H9 (cell line): ENCODE data around the gene TSPAN9. TPM values are rescaled to one million over a fixed set of nuclear protein-coding genes. Genes with fewer than 3 reads are reported as not detected.

ENCODE experiments used
- DNase-seq: peaks from one replicate; pipeline ENCODE4 v3.0.0-alpha.2; 2017
- H2AFZ ChIP-seq: one replicate; pipeline ENCODE4 v1.6.1; 2013; ENCODE audit warnings: mild to moderate bottlenecking, low read length, control low read depth, moderate library complexity
- H2AK5ac ChIP-seq: 2 replicates; pipeline ENCODE4 v1.6.1; 2013; ENCODE audit warnings: low read length, control low read depth, mixed read lengths; ENCODE audit not compliant: insufficient read length
- H2BK120ac ChIP-seq: one replicate; pipeline ENCODE4 v1.6.1; 2013; ENCODE audit warnings: low read depth, mild to moderate bottlenecking, low read length, control low read depth, inconsistent platforms; ENCODE audit not compliant: poor library complexity, severe bottlenecking
- H2BK12ac ChIP-seq: 2 replicates; pipeline ENCODE4 v1.6.1; 2013; ENCODE audit warnings: low read length, control low read depth, mixed read lengths, low read depth; ENCODE audit not compliant: insufficient read length
- H2BK15ac ChIP-seq: 2 replicates; pipeline ENCODE4 v1.6.1; 2013; ENCODE audit warnings: low read depth, low read length, control low read depth
- H2BK20ac ChIP-seq: one replicate; pipeline ENCODE4 v1.6.1; 2013; ENCODE audit warnings: low read depth, mild to moderate bottlenecking, low read length, control low read depth, inconsistent platforms; ENCODE audit not compliant: poor library complexity, severe bottlenecking
- H2BK5ac ChIP-seq: 2 replicates; pipeline ENCODE4 v1.6.1; 2013; ENCODE audit warnings: low read length, control low read depth, mixed read lengths; ENCODE audit not compliant: insufficient read length
- H3K14ac ChIP-seq: 2 replicates; pipeline ENCODE4 v1.6.1; 2013; ENCODE audit warnings: low read length, control low read depth; ENCODE audit not compliant: insufficient read depth
- H3K18ac ChIP-seq: 2 replicates; pipeline ENCODE4 v1.6.1; 2013; ENCODE audit warnings: low read depth, mild to moderate bottlenecking, mixed read lengths, low read length, control low read depth; ENCODE audit not compliant: insufficient read length
- H3K23ac ChIP-seq: 2 replicates; pipeline ENCODE4 v1.6.1; 2013; ENCODE audit warnings: low read length, control low read depth, mixed read lengths, low read depth; ENCODE audit not compliant: insufficient read length
- H3K23me2 ChIP-seq: 2 replicates; pipeline ENCODE4 v1.6.1; 2013; ENCODE audit warnings: low read depth, mild to moderate bottlenecking, mixed read lengths, low read length, control low read depth; ENCODE audit not compliant: insufficient read length, poor library complexity, severe bottlenecking
- H3K27ac ChIP-seq: 2 replicates; pipeline ENCODE4 v1.5.1; 2013; ENCODE audit warnings: low read length, control low read depth, mixed read lengths, low read depth; ENCODE audit not compliant: insufficient read length
- H3K27me3 ChIP-seq: 2 replicates; pipeline ENCODE4 v1.6.1; 2013; ENCODE audit warnings: low read length, control low read depth, inconsistent platforms; ENCODE audit not compliant: insufficient read depth
- H3K4ac ChIP-seq: 2 replicates; pipeline ENCODE4 v1.6.1; 2013; ENCODE audit warnings: low read depth, mild to moderate bottlenecking, control low read depth, inconsistent platforms, low read length, moderate library complexity
- H3K4me1 ChIP-seq: 2 replicates; pipeline ENCODE4 v1.6.1; 2013; ENCODE audit warnings: low read length, control low read depth, inconsistent platforms; ENCODE audit not compliant: insufficient read depth
- H3K4me2 ChIP-seq: 2 replicates; pipeline ENCODE4 v1.6.1; 2013; ENCODE audit warnings: low read length, control low read depth, mixed read lengths; ENCODE audit not compliant: insufficient read length, insufficient read depth
- H3K56ac ChIP-seq: 2 replicates; pipeline ENCODE4 v1.6.1; 2013; ENCODE audit warnings: low read depth, mild to moderate bottlenecking, mixed read lengths, low read length, control low read depth; ENCODE audit not compliant: insufficient read length
- H3K79me1 ChIP-seq: 2 replicates; pipeline ENCODE4 v1.6.1; 2013; ENCODE audit warnings: low read depth, mild to moderate bottlenecking, moderate library complexity, low read length, control low read depth, inconsistent platforms; ENCODE audit not compliant: insufficient read depth, poor library complexity, severe bottlenecking
- H3K79me2 ChIP-seq: 2 replicates; pipeline ENCODE4 v1.6.1; 2013; ENCODE audit warnings: low read length, control low read depth, inconsistent platforms; ENCODE audit not compliant: insufficient read depth
- H3K9ac ChIP-seq: 2 replicates; pipeline ENCODE4 v1.6.1; 2013; ENCODE audit warnings: low read length, control low read depth, mixed read lengths; ENCODE audit not compliant: insufficient read length; ENCODE audit errors: extremely low read depth
- H3K9me3 ChIP-seq: one replicate; pipeline ENCODE4 v1.6.1; 2013; ENCODE audit warnings: low read depth, low read length, inconsistent platforms; ENCODE audit not compliant: control insufficient read depth
- H3T11ph ChIP-seq: one replicate; pipeline ENCODE4 v1.6.1; 2013; ENCODE audit warnings: mild to moderate bottlenecking, low read length, control low read depth, inconsistent platforms
- H4K20me1 ChIP-seq: one replicate; pipeline ENCODE4 v1.6.1; 2013; ENCODE audit not compliant: control insufficient read depth, insufficient read length, insufficient read depth
- H4K5ac ChIP-seq: 2 replicates; pipeline ENCODE4 v1.6.1; 2013; ENCODE audit warnings: low read depth, mild to moderate bottlenecking, mixed read lengths, low read length, control low read depth; ENCODE audit not compliant: insufficient read length
- H4K8ac ChIP-seq: replicated peaks from 2 replicates; pipeline ENCODE4 v1.6.1; 2013; ENCODE audit warnings: low read length, control low read depth, mixed read lengths, low read depth; ENCODE audit not compliant: insufficient read length
- H4K91ac ChIP-seq: 2 replicates; pipeline ENCODE4 v1.6.1; 2013; ENCODE audit warnings: low read depth, mild to moderate bottlenecking, moderate library complexity, mixed read lengths, low read length, control low read depth; ENCODE audit not compliant: insufficient read length
- H3K27ac Mint-ChIP-seq, 3 experiments: 2 replicates in 2 of 3; 3 replicates in 1 of 3; pipeline ENCODE4 v1.8.0; 2020 to 2021; ENCODE audit warnings: mixed read lengths in 3 of 3, mild to moderate bottlenecking in 1 of 3, moderate library complexity in 1 of 3
- H3K27me3 Mint-ChIP-seq: 2 replicates; pipeline ENCODE4 v1.8.0; 2021; ENCODE audit warnings: low read depth, mild to moderate bottlenecking, moderate library complexity, mixed read lengths
- H3K36me3 Mint-ChIP-seq, 3 experiments: 2 replicates in 2 of 3; 3 replicates in 1 of 3; pipeline ENCODE4 v1.8.0; 2020 to 2021; ENCODE audit warnings: low read depth in 3 of 3, mixed read lengths in 3 of 3; ENCODE audit not compliant: insufficient read depth in 1 of 3
- H3K4me1 Mint-ChIP-seq, 2 experiments: 2 replicates each; pipeline ENCODE4 v1.8.0; 2020; ENCODE audit warnings: mixed read lengths in 2 of 2
- H3K4me3 Mint-ChIP-seq, 2 experiments: 2 replicates in 1 of 2; 3 replicates in 1 of 2; pipeline ENCODE4 v1.8.0; 2020 to 2021; ENCODE audit warnings: mild to moderate bottlenecking in 2 of 2, mixed read lengths in 2 of 2, moderate library complexity in 1 of 2
- H3K9me3 Mint-ChIP-seq, 2 experiments: 2 replicates in 1 of 2; 3 replicates in 1 of 2; pipeline ENCODE4 v1.8.0; 2020; ENCODE audit warnings: mild to moderate bottlenecking in 2 of 2, mixed read lengths in 2 of 2, moderate library complexity in 1 of 2
- CTCF ChIP-seq: fragments of 200-600 bp; sonication (generic); conservative IDR thresholded peaks from 3 replicates; pipeline ENCODE4 v1.8.0; 2021; ENCODE audit warnings: antibody characterized with exemption, mild to moderate bottlenecking
- whole genome bisulfite sequencing: extraction: QIAGEN DNeasy Blood & Tissue Kit; methylation state at CpG from one replicate; pipeline ENCODE4 v1.1.7; 2013; ENCODE audit warnings: missing lambda C conversion rate, low lambda C conversion rate, mixed read lengths; ENCODE audit not compliant: insufficient read length; ENCODE audit errors: extremely low coverage; 5-methylcytosine and 5-hydroxymethylcytosine counted together
- total RNA-seq: library from RNA; stranded (reverse); gene quantifications from 2 replicates; pipeline ENCODE4 v1.2.1, GENCODE V29; 2021

TSPAN9 gene
- total RNA-seq, 1 experiment from 2014 or later = 19.0 TPM

GRCh38 chr12:3178671-3179313 is 101.6 kb downstream of the TSPAN9 start:
- peaks cover 7% of the 10 kb centered on the region for H3K23me2 ChIP-seq
- DNase-seq = no peak
- Mint-ChIP-seq H3K27ac (peak overlapping the region in 1 of 3 experiments; percentile 8; a peak in 2 of 7 replicates), H3K4me1 (peaks cover 31 to 42% of the 10 kb centered on the region in 2 experiments), H3K4me3 (no peak overlapping the region), H3K27me3 (no peaks in the 10 kb centered on the region), H3K9me3 (no peaks in the 10 kb centered on the region), H3K36me3 (no peaks in the 10 kb centered on the region)
- H4K5ac ChIP-seq = no peak overlapping the region
- no peak overlapping the region for H2BK120ac ChIP-seq
- H3K14ac ChIP-seq = no peak overlapping the region
- H3K9ac ChIP-seq = no peak overlapping the region
- no peak overlapping the region for H2AK5ac ChIP-seq
- no peak overlapping the region for H2AFZ ChIP-seq
- H4K20me1 ChIP-seq = no peaks in the 10 kb centered on the region
- WGBS = no CpG with 5 or more reads among the region's 12 CpGs
- no peak overlapping the region for H2BK5ac ChIP-seq
- H2BK12ac ChIP-seq = no peak overlapping the region
- H3K27me3 ChIP-seq = no peaks in the 10 kb centered on the region
- no peak overlapping the region for H3K4ac ChIP-seq
- H3K56ac ChIP-seq = no peak overlapping the region
- H4K8ac ChIP-seq = no peak overlapping the region
- H3K79me1 ChIP-seq = no peaks in the 10 kb centered on the region
- H4K91ac ChIP-seq = no peak overlapping the region
- H3K23ac ChIP-seq = no peak overlapping the region
- H3K4me1 ChIP-seq = peaks cover 4% of the 10 kb centered on the region; the same call in 1 of the 2 replicates
- H3K18ac ChIP-seq = no peak overlapping the region
- H3K27ac ChIP-seq = no peak overlapping the region
- H2BK15ac ChIP-seq = no peak overlapping the region
- H2BK20ac ChIP-seq = no peak overlapping the region
- no peak for TF ChIP-seq CTCF
- no peak overlapping the region for H3T11ph ChIP-seq
- H3K79me2 ChIP-seq = no peaks in the 10 kb centered on the region
- no peaks in the 10 kb centered on the region for H3K9me3 ChIP-seq
- no peak overlapping the region for H3K4me2 ChIP-seq
